HG02943 (cell line): Measurements from ENCODE around the gene ITGAX.

ENCODE experiments used
- ATAC-seq: cut with Tn5 transposase; IDR thresholded peaks from one replicate; pipeline ENCODE4 v1.9.1; 2021; ENCODE audit warnings: mild to moderate bottlenecking, low read depth, moderate library complexity; ENCODE audit not compliant: unreplicated experiment

Gene ITGAX

DNA sequence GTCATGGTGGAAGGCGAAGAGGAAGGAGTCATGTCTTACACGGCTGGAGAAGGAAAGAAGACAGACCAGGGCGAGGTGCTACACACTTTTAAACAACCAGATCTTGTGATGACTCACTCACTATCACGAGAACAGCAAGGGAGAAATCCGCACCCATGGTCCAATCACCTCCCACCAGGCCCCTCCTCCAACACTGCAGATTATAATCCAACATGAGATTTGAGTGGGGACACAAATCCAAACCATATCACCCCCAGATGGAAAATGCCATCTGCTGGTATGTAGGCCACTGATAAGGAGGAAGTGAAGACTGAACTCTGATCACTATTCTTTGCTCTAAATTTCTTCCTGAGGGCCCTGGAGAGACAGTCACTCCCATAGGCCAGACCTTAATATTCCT lies 7.5 kb upstream of the ITGAX start:
- ATAC-seq, result no peak

DNA sequence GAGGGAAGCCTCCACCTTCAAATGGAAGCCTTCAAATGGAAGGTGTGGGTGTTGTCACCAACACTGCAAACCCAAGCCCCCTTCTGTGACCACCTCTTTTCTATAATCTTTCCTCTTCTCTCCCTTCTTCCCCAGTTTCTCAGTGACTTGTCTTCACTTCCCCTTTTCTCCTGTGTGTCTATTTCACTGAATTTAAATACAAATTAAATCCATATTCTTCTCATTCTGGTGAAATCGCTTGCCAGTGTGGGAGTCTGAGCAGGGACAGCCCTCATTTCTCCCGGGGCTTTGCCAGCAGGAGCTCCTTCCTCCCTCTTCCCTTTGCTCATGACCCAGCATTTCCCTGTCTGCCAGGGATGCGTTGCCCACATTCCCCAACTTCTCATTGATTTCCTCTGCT lies 6.4 kb upstream of the ITGAX start:
- ATAC-seq, result no peak

DNA sequence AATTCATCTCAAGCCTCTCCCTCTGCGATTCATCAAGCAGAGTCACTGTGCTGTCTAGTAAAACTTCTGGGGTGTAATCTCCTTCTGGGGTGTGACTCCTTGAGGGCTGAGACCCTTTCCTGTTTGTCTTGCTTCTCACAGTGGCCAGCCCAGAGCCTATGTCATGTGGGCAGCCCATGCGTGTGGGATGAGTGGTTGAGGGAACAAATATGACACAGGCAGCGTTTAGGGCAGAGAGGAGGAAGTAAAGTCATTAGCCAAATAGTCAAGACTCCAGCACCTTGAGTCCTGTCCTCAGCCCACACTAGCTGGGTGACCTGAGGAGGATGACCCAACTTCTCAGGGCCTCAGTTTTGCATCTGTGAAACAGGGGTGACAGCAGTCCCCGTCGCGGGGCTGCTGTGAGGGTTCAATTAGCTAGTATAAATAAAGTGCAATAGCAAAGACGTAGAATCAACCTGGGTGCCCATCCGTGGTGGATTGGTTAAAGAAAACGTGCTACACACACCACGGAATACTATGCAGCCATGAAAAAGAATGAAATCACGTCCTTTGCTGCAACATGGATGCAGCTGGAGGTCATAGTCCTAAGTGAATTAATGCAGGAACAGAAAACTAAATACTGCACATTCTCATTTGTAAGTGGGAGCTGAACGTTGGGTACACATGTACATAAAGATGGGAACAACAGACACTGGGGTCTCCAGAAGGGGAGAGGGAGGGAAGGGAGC lies 4.5 kb upstream of the ITGAX start:
- no peak for ATAC-seq

DNA sequence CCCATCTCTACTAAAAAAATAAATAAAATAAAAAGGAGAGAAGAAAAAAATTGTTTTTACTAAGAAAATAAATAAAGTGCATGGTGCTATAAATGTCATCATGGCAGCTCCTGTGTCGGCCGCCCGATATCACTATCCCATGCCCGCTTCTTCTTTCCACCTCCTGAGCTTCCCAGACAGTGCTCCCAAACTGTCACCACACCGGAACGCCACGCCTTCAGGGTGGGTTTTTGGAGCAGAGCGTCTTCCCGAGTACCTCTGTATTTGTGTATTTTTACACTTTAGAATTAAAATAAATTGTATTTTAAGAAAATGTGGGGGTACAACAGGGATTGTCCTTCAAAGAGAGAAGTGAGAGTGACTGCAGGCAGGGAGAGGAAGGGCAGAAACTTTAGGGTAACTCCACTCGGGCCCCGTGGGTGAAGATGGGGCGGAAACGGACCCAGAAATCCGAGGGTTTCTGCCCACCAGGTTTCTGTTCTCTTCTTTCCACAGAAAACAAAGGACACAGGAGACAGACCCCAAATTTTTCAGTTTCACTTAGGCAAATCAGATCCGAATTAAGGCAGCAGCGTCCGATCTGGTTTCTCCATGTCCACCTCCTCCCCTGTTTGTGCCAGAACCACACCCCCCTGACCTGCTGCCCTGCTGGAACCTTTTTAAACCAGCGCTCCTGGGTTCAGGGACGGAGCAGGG lies 3.6 kb upstream of the ITGAX start:
- no peak for ATAC-seq

DNA sequence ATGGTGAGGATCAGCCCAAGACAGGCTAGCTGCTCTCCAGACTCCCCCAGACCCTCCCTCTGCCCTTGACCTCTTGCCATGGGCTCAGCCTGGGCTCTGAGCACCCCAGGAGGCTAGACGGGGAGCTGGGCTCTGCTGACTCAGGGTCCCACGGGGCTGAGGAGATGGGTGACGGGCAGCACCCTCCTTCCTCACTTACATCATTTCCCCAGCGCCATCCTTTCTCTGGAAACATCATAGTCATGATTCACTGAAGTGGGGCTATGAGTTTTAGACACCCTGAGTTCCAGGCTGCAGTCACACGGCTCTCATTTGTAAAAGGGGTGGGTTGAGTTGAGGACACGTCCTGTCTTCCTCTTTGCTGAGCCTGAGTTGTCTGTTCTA lies 3.0 kb upstream of the ITGAX start:
- ATAC-seq, result no peak

DNA sequence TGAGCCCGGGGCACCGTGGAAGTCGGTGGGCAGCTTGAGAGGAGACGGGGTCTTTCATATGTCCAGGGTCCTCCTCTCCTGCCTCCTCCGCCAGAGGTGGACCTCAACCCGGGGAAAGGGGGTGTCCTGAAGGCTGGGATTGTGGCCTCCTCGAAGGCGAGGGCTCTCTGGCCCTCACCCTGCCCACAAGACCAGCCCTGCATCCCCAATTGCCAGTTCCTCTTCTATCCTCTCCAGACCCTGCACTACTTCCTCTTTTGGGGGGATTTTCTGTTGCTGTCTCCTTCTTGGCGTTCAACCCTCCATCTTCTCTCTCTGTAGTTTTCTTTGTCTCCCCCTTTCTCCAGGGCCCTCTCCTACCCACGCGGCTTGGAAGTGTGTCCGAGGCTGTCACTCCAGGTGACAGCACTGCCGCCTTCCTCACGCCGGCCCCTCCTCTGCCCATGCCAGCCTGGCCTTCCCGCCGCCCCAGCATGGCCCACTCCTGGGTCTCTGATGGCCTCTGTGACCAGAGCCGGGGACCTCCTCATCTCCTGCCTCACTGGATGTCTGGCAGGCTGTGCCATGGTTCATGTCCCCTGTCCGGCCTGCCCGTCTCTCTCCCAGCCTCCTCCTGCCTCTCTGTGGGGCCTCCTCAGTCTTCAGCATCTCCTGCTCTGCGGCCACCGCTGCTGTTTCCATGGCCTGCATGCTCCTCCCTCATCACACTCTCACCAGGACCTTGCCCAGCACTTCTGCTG lies 2.4 kb upstream of the ITGAX start:
- ATAC-seq, result no peak

DNA sequence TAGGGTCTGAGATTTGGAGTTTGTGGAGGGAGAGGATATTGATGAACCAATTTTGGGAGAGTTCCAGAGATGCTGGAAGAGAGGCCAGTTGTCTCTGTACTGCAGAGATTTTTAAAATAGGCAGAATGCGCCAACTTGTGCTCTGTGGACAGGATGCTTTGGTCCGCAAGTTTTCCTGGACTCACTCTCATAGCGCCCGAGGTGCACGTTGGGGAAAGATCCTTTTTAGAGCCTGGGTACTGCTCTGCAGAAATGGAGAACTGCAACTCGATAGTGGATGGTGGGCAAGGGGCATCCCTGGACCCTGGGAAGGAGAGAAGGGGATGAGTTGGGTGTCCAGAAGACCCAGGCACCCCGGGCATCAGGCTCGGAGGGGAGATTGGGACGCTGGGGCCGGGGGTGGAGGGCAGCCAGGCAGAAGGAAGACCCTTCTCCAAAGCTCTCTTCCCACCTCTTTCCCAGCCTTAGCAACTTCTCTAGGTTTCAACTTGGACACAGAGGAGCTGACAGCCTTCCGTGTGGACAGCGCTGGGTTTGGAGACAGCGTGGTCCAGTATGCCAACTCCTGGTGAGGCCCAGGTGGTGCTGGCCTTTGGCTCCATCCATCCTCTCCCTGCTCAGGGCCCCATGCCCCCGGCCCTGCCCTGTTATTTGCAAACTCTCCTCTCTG lies 590 bp downstream of the ITGAX start:
- no peak for ATAC-seq

DNA sequence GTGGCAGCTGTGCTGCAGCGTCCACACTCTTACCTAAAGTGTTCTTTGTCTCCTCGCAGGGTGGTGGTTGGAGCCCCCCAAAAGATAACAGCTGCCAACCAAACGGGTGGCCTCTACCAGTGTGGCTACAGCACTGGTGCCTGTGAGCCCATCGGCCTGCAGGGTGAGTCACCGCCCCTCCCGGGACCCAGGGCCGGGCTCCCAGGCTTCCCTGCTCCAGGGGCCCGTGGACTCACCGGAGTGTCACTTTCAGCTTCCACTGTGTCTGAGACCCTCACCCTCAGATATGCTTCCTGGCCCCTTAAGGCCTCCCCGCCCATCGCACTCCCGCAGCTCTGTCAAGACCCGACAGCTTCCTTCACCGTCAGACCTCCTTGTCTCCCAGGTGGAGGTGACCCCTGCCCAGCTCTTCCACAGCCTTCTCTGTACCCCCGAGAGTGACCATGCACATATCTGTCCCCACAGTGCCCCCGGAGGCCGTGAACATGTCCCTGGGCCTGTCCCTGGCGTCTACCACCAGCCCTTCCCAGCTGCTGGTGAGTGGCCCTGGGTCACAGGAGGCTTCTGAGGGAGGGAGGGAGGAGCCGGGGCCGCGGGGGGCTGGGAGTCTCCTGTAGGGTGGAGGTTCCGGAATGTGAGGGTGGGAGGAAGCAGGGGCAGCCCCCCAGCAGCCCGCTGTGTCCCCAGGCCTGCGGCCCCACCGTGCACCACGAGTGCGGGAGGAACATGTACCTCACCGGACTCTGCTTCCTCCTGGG lies 1.8 kb downstream of the ITGAX start:
- ATAC-seq, result no peak

DNA sequence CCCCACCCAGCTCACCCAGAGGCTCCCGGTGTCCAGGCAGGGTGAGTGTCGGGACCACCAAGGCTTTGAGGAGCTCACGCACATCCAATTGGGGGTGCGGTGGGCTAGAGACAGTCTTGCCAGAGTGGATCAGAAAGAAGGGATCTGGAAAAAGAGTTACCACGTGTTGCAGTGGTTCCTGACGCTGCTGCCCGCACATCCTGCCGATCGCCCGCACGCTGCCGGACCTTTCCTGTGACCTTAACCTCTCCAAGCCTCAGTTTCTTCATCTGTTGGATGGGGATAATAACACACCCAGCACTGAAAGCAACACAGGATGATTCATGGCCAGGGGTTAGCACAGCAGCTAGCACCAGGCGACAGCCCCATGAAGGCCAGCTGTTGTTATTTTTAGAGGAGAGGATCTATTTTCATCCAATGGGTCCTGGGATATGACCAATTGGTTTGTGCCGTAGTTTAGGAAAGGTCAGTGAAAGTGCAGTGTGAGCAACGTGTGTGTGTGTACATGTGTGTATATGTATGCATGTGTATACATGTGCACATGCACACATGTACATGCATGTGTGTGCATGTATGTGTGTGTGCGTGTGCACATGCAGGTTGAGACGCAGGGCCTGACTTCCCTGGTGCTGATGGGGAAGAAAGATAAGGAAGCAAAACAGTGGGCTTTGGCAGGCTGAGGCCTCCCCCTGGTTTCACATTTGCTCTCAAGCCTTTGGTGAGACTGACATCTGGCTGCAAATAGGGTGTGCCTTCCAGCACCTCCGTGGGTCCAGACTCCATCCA lies 2.5 kb downstream of the ITGAX start:
- no peak for ATAC-seq

DNA sequence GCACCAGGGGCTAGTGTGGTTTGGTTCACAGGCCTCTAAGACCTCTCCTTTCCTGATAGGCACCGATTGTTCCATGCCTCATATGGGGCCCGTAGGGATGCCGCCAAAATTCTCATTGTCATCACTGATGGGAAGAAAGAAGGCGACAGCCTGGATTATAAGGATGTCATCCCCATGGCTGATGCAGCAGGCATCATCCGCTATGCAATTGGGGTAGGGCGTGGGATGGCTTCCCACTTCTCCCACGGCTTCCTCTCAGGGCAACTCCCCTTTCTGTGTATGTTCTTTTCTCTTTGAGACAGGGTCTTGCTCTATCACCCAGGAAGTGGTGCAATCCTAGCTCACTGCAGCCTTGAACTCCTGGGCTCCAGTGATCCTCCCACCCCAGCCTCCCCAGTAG lies 5.3 kb downstream of the ITGAX start:
- ATAC-seq, result no peak

DNA sequence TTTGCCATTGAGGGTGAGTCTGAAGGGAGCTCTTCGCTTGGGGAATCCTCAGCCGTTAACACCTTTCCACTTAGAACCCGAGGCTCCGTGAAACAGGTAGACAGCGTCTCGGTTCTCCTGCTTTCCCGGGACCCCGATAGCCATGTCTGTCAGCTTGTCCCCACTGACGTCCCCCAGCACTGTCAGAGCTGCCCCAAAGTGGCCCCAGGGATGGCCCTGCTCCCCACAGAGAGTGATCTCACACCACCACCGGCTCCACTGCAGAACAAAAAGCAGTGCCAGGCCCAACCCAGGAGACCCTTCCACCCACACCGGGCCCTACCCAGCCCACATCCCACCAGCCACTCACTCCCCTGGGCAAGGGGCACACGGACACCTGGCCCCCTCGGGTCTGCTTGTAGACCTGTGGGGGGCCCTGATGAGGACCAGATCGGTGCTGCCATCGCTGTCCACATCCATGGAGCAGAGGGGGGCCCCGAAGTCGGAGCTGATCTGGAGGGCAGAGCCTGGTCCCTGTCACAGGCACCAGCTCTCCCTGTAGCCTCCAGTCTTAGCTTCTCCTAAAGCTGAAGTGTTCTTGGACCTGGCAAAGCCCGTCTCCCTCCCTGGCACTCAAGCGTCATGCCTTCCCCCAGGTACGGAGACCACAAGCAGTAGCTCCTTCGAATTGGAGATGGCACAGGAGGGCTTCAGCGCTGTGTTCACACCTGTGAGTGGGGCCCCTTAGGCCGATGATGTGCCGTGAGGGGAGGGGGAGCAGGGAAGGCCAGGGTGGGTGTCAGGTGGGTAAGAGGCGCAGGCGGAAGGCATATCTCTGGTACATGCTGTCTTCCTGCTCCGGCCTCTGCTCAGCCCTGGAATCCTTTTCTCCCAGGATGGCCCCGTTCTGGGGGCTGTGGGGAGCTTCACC lies 6.5 kb downstream of the ITGAX start:
- ATAC-seq, result no peak

DNA sequence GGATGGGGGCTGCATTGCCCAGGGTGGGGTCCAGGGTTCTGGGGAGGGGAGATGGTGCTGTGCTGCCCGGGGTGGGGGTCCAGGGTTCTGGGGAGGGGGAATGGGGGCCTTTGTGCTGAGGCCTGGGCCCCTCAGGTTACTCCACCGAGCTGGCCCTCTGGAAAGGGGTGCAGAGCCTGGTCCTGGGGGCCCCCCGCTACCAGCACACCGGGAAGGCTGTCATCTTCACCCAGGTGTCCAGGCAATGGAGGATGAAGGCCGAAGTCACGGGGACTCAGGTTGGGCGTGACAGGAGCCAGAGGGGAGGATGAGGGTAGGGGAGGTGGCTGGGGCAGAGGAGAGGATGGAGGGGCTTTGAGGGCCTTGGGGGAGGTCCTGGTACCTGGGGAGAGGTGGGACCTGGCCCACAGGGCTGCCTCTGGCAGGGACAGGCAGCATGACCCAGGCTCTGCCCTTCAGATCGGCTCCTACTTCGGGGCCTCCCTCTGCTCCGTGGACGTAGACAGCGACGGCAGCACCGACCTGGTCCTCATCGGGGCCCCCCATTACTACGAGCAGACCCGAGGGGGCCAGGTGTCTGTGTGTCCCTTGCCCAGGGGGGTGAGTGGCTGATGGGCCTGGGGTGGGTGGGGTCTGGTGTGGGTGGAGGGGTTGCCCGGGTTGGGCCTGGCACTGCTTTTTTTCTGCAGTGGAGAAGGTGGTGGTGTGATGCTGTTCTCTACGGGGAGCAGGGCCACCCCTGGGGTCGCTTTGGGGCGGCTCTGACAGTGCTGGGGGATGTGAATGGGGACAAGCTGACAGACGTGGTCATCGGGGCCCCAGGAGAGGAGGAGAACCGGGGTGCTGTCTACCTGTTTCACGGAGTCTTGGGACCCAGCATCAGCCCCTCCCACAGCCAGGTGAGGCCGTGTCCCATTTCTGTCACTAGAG lies 7.8 kb downstream of the ITGAX start:
- no peak for ATAC-seq

DNA sequence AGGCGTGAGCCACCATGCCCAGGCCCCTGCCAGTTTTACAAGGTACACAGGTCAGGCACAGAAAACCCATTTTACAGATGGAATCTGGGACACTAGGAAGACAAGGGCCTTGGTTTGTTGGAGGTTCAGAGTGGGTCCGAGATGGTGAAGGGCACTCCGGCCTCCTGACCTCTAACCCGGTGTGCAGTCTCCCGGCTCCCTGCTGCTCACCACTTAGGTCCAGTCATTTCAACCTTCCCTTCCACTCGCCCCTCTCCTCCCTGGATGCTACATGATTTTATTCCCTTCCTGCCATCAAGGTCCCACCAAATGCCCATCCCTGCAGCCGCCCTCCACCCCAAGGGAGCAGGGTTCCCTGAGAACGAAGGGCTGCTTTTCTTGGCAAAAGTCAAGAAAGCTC lies 8.7 kb downstream of the ITGAX start:
- ATAC-seq, result no peak

DNA sequence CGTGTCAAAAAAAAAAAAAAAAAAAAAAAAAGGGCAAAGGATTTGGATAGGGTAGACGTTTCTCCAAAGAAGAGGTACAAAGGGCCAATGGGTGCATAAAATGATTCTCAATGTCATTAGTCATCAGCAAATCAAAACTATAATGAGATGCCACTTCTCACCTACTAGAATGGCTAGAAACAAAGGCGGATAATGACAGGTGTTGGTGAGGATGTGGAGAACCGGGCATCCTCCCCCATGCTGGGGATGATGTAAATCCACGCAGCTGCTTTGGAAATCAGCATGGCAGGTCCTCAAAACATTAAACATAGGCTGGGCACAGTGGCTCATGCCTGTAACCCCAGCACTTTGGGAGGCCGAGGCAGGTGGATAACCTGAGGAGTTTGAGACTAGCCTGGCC lies 9.4 kb downstream of the ITGAX start:
- no peak for ATAC-seq

DNA sequence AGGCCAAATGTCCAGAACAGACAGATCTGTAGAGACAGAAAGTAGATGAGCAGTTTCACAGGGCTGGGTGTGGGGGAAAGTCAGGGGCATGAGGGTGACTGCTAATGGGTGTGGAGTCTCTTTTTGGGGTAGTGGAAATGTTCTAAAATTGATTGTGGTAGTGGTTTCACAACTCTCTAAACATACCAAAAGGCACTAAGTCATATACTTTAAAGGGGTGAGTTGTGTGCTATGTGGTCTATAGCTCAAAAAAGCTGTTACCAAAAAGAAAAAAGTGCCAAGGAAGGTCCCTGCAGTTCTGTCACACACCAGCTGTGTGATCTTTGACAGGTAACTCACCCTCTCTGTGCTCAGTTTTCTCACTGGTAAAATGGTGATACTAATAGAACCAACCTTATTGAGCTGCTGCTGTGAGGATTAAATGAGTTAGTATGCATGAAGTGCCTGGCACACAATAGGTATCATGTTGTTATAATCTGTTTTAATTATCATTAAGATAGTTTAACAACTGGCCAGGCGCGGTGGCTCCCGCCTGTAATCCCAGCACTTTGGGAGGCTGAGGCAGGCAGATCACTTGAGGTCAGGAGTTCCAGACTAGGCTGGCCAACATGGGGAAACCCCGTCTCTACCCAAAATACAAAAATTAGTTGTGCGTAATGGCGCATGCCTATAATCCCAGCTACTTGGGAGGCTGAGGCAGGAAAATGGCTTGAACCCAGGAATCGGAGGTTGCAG lies 10.3 kb downstream of the ITGAX start:
- ATAC-seq, result no peak

DNA sequence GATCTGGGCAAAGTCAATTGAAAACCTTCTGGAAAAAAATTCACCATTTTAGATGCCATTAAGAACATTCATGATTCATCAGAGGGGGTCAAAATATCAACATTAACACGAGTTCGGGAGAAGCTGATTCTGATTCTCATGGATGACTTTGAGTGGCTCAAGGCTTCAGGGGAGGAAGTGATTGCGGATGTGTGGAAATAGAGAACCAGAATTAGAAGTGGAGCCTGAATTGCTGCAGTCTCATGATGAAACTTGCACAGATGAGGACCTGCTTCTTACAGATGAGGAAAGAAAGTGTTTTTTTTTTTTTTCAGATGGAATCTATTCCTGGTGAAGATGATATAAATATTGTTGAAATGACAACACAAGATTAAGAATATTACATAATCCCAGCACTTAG lies 12.9 kb downstream of the ITGAX start:
- no peak for ATAC-seq

DNA sequence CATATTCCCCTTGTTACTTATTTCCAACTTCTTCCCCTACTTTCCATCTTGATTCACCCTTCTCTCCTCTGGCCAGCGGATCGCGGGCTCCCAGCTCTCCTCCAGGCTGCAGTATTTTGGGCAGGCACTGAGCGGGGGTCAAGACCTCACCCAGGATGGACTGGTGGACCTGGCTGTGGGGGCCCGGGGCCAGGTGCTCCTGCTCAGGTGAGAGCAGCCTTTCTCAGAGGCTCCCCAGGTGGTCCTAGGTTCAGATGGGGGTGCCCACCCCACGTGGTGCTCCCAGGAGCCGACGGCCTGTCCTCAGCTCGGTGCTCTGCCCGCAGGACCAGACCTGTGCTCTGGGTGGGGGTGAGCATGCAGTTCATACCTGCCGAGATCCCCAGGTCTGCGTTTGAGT lies 16.0 kb downstream of the ITGAX start:
- no peak for ATAC-seq
